ENCODE results near the gene CHTF8.
"Not testable (repeated sequence)": the region's sequence is repeated elsewhere in the genome, so short reads cannot be mapped to it uniquely, and the experiment has no call there.

The CHTF8 gene

GRCh38 chr16:69124406-69124805, 8.0 kb downstream of the CHTF8 start:
- H2AFZ ChIP-seq (ENCODE audit: low read length); H3K4me2 ChIP-seq (ENCODE audit: low read depth, low read length, poor library complexity, severe bottlenecking); H3K9me2 ChIP-seq (replicated peaks; ENCODE audit: low read depth, low read length); H3K4me3 ChIP-seq (ENCODE audit: low read length, poor library complexity, severe bottlenecking); H3K9ac ChIP-seq (ENCODE audit: low read depth, low read length, poor library complexity, severe bottlenecking); H3K9me3 ChIP-seq (ENCODE audit: insufficient read depth, low read depth, low read length); H3K4me1 ChIP-seq (ENCODE audit: insufficient read depth, low read length, poor library complexity, severe bottlenecking); H3K27me3 ChIP-seq (ENCODE audit: insufficient read depth, low read length, poor library complexity, severe bottlenecking); H3F3A ChIP-seq (ENCODE audit: low read depth): not testable (repeated sequence)
- Histone ChIP-seq H3K79me2 (ENCODE audit: insufficient read depth, low read length) (peaks cover 20% of the 10 kb centered on the region; the same call in 1 of the 2 replicates), H3K36me3 (ENCODE audit: insufficient read depth, low read length) (peaks cover 19% of the 10 kb centered on the region; the same call in 1 of the 2 replicates), H4K20me1 (ENCODE audit: insufficient read depth, low read length, poor library complexity, severe bottlenecking) (peaks cover 18% of the 10 kb centered on the region)

GRCh38 chr16:69123910-69124309, 8.5 kb downstream of the CHTF8 start:
- Histone ChIP-seq H3K4me2 (ENCODE audit: low read depth, low read length, poor library complexity, severe bottlenecking) (no peak overlapping the region), H3K27me3 (ENCODE audit: insufficient read depth, low read length, poor library complexity, severe bottlenecking) (no peaks in the 10 kb centered on the region), H3K4me1 (ENCODE audit: insufficient read depth, low read length, poor library complexity, severe bottlenecking) (no peaks in the 10 kb centered on the region), H4K20me1 (ENCODE audit: insufficient read depth, low read length, poor library complexity, severe bottlenecking) (peaks cover 16% of the 10 kb centered on the region), H3K9me3 (ENCODE audit: insufficient read depth, low read depth, low read length) (no peaks in the 10 kb centered on the region), H2AFZ (ENCODE audit: low read length) (no peak overlapping the region), H3K9ac (ENCODE audit: low read depth, low read length, poor library complexity, severe bottlenecking) (no peak overlapping the region), H3K9me2 (replicated peaks; ENCODE audit: low read depth, low read length) (no peaks in the 10 kb centered on the region), H3F3A (ENCODE audit: low read depth) (no peaks in the 10 kb centered on the region; the same call in 1 of the 2 replicates), H3K79me2 (ENCODE audit: insufficient read depth, low read length) (peaks cover 17% of the 10 kb centered on the region; the same call in 1 of the 2 replicates), H3K4me3 (ENCODE audit: low read length, poor library complexity, severe bottlenecking) (no peak overlapping the region), H3K36me3 (ENCODE audit: insufficient read depth, low read length) (peaks cover 23% of the 10 kb centered on the region; the same call in 1 of the 2 replicates)
- TF ChIP-seq EZH2phosphoT487 (IDR thresholded peaks at IDR 0.05; ENCODE audit: borderline replicate concordance) (no peak), CTCF (conservative IDR thresholded peaks at IDR 0.05; ENCODE audit: low read length) (peak; percentile 81)

GRCh38 chr16:69120096-69120664, 12.2 kb downstream of the CHTF8 start:
- H3F3A ChIP-seq (ENCODE audit: low read depth), result no peaks in the 10 kb centered on the region
- no peaks in the 10 kb centered on the region for H3K9me2 ChIP-seq (replicated peaks; ENCODE audit: low read depth, low read length)
- TF ChIP-seq CTCF (conservative IDR thresholded peaks at IDR 0.05; ENCODE audit: low read length), result no peak
- TF ChIP-seq EZH2phosphoT487 (IDR thresholded peaks at IDR 0.05; ENCODE audit: borderline replicate concordance), result no peak
- H3K27me3 ChIP-seq (ENCODE audit: insufficient read depth, low read length, poor library complexity, severe bottlenecking), result no peaks in the 10 kb centered on the region
- peaks cover 5% of the 10 kb centered on the region for H4K20me1 ChIP-seq (ENCODE audit: insufficient read depth, low read length, poor library complexity, severe bottlenecking)
- H3K4me1 ChIP-seq (ENCODE audit: insufficient read depth, low read length, poor library complexity, severe bottlenecking), result no peaks in the 10 kb centered on the region
- H3K4me3 ChIP-seq (ENCODE audit: low read length, poor library complexity, severe bottlenecking), result no peak overlapping the region
- H2AFZ ChIP-seq (ENCODE audit: low read length), result no peak overlapping the region
- H3K9me3 ChIP-seq (ENCODE audit: insufficient read depth, low read depth, low read length), result no peaks in the 10 kb centered on the region
- H3K4me2 ChIP-seq (ENCODE audit: low read depth, low read length, poor library complexity, severe bottlenecking), result no peak overlapping the region
- peaks cover 39% of the 10 kb centered on the region; the same call in 1 of the 2 replicates for H3K36me3 ChIP-seq (ENCODE audit: insufficient read depth, low read length)
- H3K9ac ChIP-seq (ENCODE audit: low read depth, low read length, poor library complexity, severe bottlenecking), result no peak overlapping the region
- H3K79me2 ChIP-seq (ENCODE audit: insufficient read depth, low read length), result no peaks in the 10 kb centered on the region

GRCh38 chr16:69119536-69119935, 12.9 kb downstream of the CHTF8 start:
- Histone ChIP-seq H3K36me3 (ENCODE audit: insufficient read depth, low read length) (peaks cover 44% of the 10 kb centered on the region; the same call in 1 of the 2 replicates), H3K79me2 (ENCODE audit: insufficient read depth, low read length) (no peaks in the 10 kb centered on the region), H3K9ac (ENCODE audit: low read depth, low read length, poor library complexity, severe bottlenecking) (no peak overlapping the region), H3K9me3 (ENCODE audit: insufficient read depth, low read depth, low read length) (no peaks in the 10 kb centered on the region), H3F3A (ENCODE audit: low read depth) (no peaks in the 10 kb centered on the region), H3K4me1 (ENCODE audit: insufficient read depth, low read length, poor library complexity, severe bottlenecking) (no peaks in the 10 kb centered on the region), H4K20me1 (ENCODE audit: insufficient read depth, low read length, poor library complexity, severe bottlenecking) (peaks cover 5% of the 10 kb centered on the region), H3K27me3 (ENCODE audit: insufficient read depth, low read length, poor library complexity, severe bottlenecking) (no peaks in the 10 kb centered on the region), H3K4me2 (ENCODE audit: low read depth, low read length, poor library complexity, severe bottlenecking) (no peak overlapping the region), H2AFZ (ENCODE audit: low read length) (no peak overlapping the region), H3K9me2 (replicated peaks; ENCODE audit: low read depth, low read length) (no peaks in the 10 kb centered on the region), H3K4me3 (ENCODE audit: low read length, poor library complexity, severe bottlenecking) (no peak overlapping the region)
- TF ChIP-seq CTCF (conservative IDR thresholded peaks at IDR 0.05; ENCODE audit: low read length) (no peak), EZH2phosphoT487 (IDR thresholded peaks at IDR 0.05; ENCODE audit: borderline replicate concordance) (no peak)

Data from Loucy (cell line).